Sigmoid colon (tissue), 7 donors: ENCODE results near the gene TPM1. TPM values are rescaled to one million over a fixed set of nuclear protein-coding genes. Genes with fewer than 3 reads are reported as not detected.

Source experiments
- DNase-seq: peaks from one replicate; pipeline ENCODE4 v3.0.0-alpha.2; 2019
- H3K27ac ChIP-seq, 4 donors: fragments of 200-600 bp; sonication (generic); one replicate each; pipeline ENCODE4 v1.5.1; 2016 to 2019; ENCODE audit warnings: mild to moderate bottlenecking in 1 of 4
- H3K27me3 ChIP-seq, 3 donors: fragments of 200-600 bp; sonication (generic); one replicate each; pipeline ENCODE4 v1.5.1; 2019; ENCODE audit warnings: mild to moderate bottlenecking in 1 of 3
- H3K36me3 ChIP-seq, 4 donors: fragments of 200-600 bp; sonication (generic); one replicate each; pipeline ENCODE4 v1.5.1; 2016 to 2019
- H3K4me1 ChIP-seq, 4 donors: fragments of 200-600 bp; sonication (generic); one replicate each; pipeline ENCODE4 v1.5.1; 2017 to 2019
- H3K4me3 ChIP-seq, 4 donors: fragments of 200-600 bp; sonication (generic); one replicate each; pipeline ENCODE4 v1.5.1; 2017 to 2019; ENCODE audit warnings: mild to moderate bottlenecking in 2 of 4, moderate library complexity in 1 of 4
- H3K9me3 ChIP-seq, 4 donors: fragments of 200-600 bp in 3 of 4; sonication (generic) in 3 of 4; one replicate each; pipeline versions ENCODE4 v1.5.1 to v1.6.1; 2013 to 2019
- CTCF ChIP-seq, 4 experiments: fragments of 450-650 bp in 3 of 4; fragments of 200-600 bp in 1 of 4; IDR thresholded peaks; one replicate each; pipeline ENCODE4 v1.5.1; 2016 to 2019; ENCODE audit warnings: antibody characterized with exemption in 4 of 4, mild to moderate bottlenecking in 3 of 4, moderate library complexity in 2 of 4
- EP300 ChIP-seq, 4 donors: sonication (generic); formaldehyde crosslinking; IDR thresholded peaks; one replicate each; pipeline ENCODE4 v1.6.1; 2017; ENCODE audit warnings: antibody characterized with exemption in 4 of 4
- POLR2A ChIP-seq, 2 donors: fragments of 450-650 bp; IDR thresholded peaks; one replicate each; pipeline ENCODE4 v1.6.1; 2016; ENCODE audit warnings: antibody characterized with exemption in 2 of 2, mild to moderate bottlenecking in 2 of 2, moderate library complexity in 2 of 2
- POLR2AphosphoS5 ChIP-seq, 4 donors: sonication (generic); formaldehyde crosslinking; IDR thresholded peaks; one replicate each; pipeline ENCODE4 v1.6.1; 2017; ENCODE audit warnings: antibody characterized with exemption in 4 of 4
- WGBS, 2 donors: extraction: QIAGEN DNeasy Blood & Tissue Kit; methylation state at CpG; one replicate each; pipeline ENCODE4 v1.1.7; 2013; 5-methylcytosine and 5-hydroxymethylcytosine counted together
- intact Hi-C: fragments of 100-400 bp; cut with DNase I; formaldehyde crosslinking; loops from one replicate; pipeline ENCODE4 v1.15.1; 2023
- polyA plus RNA-seq, 3 donors: library from polyadenylated mRNA; stranded (reverse); fragments of 200-250 nt; gene quantifications; one replicate each; pipeline ENCODE4 v1.2.3, GENCODE V29; 2013
- total RNA-seq, 4 donors: library from RNA; depleted of rRNA; stranded (reverse); fragments of >200 nt; gene quantifications; one replicate each; pipeline ENCODE4 v1.1.0, GENCODE V29; 2016
- donor health status: healthy with polysubstance abuse.
- donor health status: Bipolar disorder and iron deficiency.
- donor health status: healthy.

Gene TPM1
- total and polyA plus RNA-seq, 7 donors: 438 to 4,179 (median 2,634) TPM

GRCh38 chr15:63083541-63083940 is 41.0 kb downstream of the TPM1 start:
- DNase-seq: no peak
- intact Hi-C loops: no loop called here
- TF ChIP-seq POLR2AphosphoS5 (IDR thresholded peaks at IDR 0.05) (no peak), EP300 (IDR thresholded peaks at IDR 0.05) (no peak), CTCF (IDR thresholded peaks at IDR 0.05) (no peak), POLR2A (IDR thresholded peaks at IDR 0.05) (no peak)
- Histone ChIP-seq H3K36me3 (no peaks in the 10 kb centered on the region), H3K27me3 (no peaks in the 10 kb centered on the region), H3K27ac (peak overlapping the region; percentile 21 to 81 (median 72)), H3K4me1 (peaks cover 0 to 38% (median 32%) of the 10 kb centered on the region in 4 donors), H3K9me3 (no peaks in the 10 kb centered on the region), H3K4me3 (no peak overlapping the region)
- WGBS, 2 donors: 94% methylated on average over 11 of the region's 11 CpGs

- Histone ChIP-seq H3K36me3 (no peaks in the 10 kb centered on the region), H3K27me3 (no peaks in the 10 kb centered on the region), H3K4me1 (peaks cover 0 to 51% (median 45%) of the 10 kb centered on the region in 4 donors), H3K27ac (no peak overlapping the region), H3K4me3 (no peak overlapping the region), H3K9me3 (no peaks in the 10 kb centered on the region)
- intact Hi-C loops: no loop called here
- 88 to 98% methylated on average over 1 of the region's 1 CpG for WGBS, 2 donors
- peak; percentile 28 for DNase-seq
- TF ChIP-seq EP300 (IDR thresholded peaks at IDR 0.05) (no peak), CTCF (IDR thresholded peaks at IDR 0.05) (no peak), POLR2AphosphoS5 (IDR thresholded peaks at IDR 0.05) (no peak), POLR2A (IDR thresholded peaks at IDR 0.05) (no peak)
Observed at GRCh38 chr15:63084806-63085205, 42.3 kb downstream of the TPM1 start.

DNA sequence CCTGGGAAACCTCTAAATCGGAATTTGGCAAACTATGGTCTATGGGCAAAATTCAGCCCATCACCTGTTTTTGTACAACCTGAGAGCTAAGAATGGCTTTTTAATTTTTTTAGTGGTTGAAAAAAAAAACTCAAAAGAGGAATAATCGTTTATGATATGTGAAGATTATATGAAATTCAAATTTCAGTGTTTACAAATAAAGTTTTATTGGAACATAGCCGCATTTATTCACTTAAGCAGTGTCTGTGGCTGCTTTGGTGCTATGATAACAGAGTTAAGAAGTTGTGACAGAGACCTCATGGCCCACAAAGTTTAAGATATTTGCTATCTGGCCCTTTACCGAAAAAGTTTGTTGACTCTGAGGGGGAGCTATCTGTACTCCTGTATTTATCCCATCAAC is 42.7 kb downstream of the TPM1 start:
- TF ChIP-seq POLR2A (IDR thresholded peaks at IDR 0.05) (no peak), EP300 (IDR thresholded peaks at IDR 0.05) (no peak), POLR2AphosphoS5 (IDR thresholded peaks at IDR 0.05) (no peak), CTCF (IDR thresholded peaks at IDR 0.05) (no peak)
- no peaks in the 10 kb centered on the region for H3K27me3 ChIP-seq
- peaks cover 0 to 51% (median 41%) of the 10 kb centered on the region in 4 donors for H3K4me1 ChIP-seq
- WGBS, 2 donors: 83 to 91% methylated on average over 4 of the region's 4 CpGs
- H3K27ac ChIP-seq: no peak overlapping the region
- no peaks in the 10 kb centered on the region for H3K9me3 ChIP-seq
- intact Hi-C loops: no loop called here
- no peaks in the 10 kb centered on the region for H3K36me3 ChIP-seq
- no peak overlapping the region for H3K4me3 ChIP-seq
- no peak for DNase-seq

DNA sequence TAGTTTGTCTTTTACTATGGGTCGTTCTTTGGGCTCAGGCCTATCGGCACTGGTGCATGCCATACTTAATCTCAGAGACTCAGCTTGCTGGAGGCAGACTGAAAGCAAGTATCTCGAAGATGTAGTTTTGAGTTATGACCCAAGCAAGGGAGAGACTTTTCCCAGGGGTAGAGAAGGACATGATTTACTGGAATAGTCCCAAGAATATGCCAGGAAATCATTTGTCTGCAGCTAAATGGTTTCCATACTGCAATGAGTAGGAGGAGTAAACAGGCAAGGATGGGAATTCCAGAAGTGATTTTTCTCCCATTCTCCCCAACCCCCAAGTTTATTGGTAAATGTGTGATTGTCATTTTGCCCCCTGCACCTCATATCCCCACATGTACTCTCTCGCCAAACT is 43.7 kb downstream of the TPM1 start:
- no peaks in the 10 kb centered on the region for H3K27me3 ChIP-seq
- intact Hi-C loops: no loop called here
- H3K27ac ChIP-seq: no peak overlapping the region
- H3K36me3 ChIP-seq: no peaks in the 10 kb centered on the region
- no peak for DNase-seq
- peaks cover 0 to 43% (median 33%) of the 10 kb centered on the region in 4 donors for H3K4me1 ChIP-seq
- WGBS, 2 donors: 87 to 90% methylated on average over 4 of the region's 4 CpGs
- TF ChIP-seq CTCF (IDR thresholded peaks at IDR 0.05) (no peak), POLR2AphosphoS5 (IDR thresholded peaks at IDR 0.05) (no peak), EP300 (IDR thresholded peaks at IDR 0.05) (no peak), POLR2A (IDR thresholded peaks at IDR 0.05) (no peak)
- no peak overlapping the region for H3K4me3 ChIP-seq
- H3K9me3 ChIP-seq: no peaks in the 10 kb centered on the region

GRCh38 chr15:63086947-63087346 is 44.4 kb downstream of the TPM1 start:
- 77 to 82% methylated on average over 5 of the region's 5 CpGs for WGBS, 2 donors
- no peak overlapping the region for H3K4me3 ChIP-seq
- DNase-seq: no peak
- TF ChIP-seq EP300 (IDR thresholded peaks at IDR 0.05): no peak
- no peak for TF ChIP-seq POLR2AphosphoS5 (IDR thresholded peaks at IDR 0.05)
- no peak for TF ChIP-seq CTCF (IDR thresholded peaks at IDR 0.05)
- no peak for TF ChIP-seq POLR2A (IDR thresholded peaks at IDR 0.05)
- no peak overlapping the region for H3K27ac ChIP-seq
- no peaks in the 10 kb centered on the region for H3K9me3 ChIP-seq
- intact Hi-C loops: no loop called here
- no peaks in the 10 kb centered on the region for H3K36me3 ChIP-seq
- peaks cover 0 to 43% (median 33%) of the 10 kb centered on the region in 4 donors for H3K4me1 ChIP-seq
- H3K27me3 ChIP-seq: no peaks in the 10 kb centered on the region
